Aorta (tissue), 5 donors: ENCODE measurements around the gene NPEPL1. TPM values are rescaled to one million over a fixed set of nuclear protein-coding genes. Genes with fewer than 3 reads are reported as not detected.
"Not testable (repeated sequence)": the region's sequence is repeated elsewhere in the genome, so short reads cannot be mapped to it uniquely, and the experiment has no call there.

Experiments used
- ATAC-seq: fragments of 200-7000 bp; cut with Tn5 transposase; one replicate; pipeline ENCODE4 v1.9.1; 2022; ENCODE audit warnings: moderate library complexity; ENCODE audit not compliant: low FRiP score
- DNase-seq, 2 donors: peaks; one replicate each; pipeline ENCODE4 v3.0.0-alpha.2; 2020
- H3K27ac ChIP-seq, 2 donors: one replicate each; pipeline ENCODE4 v1.5.1; 2013; ENCODE audit warnings: low read length in 2 of 2, mild to moderate bottlenecking in 2 of 2, moderate library complexity in 2 of 2, control low read depth in 1 of 2, inconsistent platforms in 1 of 2, low read depth in 1 of 2
- H3K27me3 ChIP-seq, 2 donors: one replicate each; pipeline ENCODE4 v1.6.1; 2013; ENCODE audit warnings: control low read depth in 1 of 2, low read length in 1 of 2, mild to moderate bottlenecking in 1 of 2, moderate library complexity in 1 of 2; ENCODE audit not compliant: insufficient read depth in 2 of 2, control insufficient read depth in 1 of 2
- H3K36me3 ChIP-seq, 2 donors: one replicate each; pipeline ENCODE4 v1.6.1; 2013; ENCODE audit warnings: control low read depth in 1 of 2, low read length in 1 of 2, mild to moderate bottlenecking in 1 of 2; ENCODE audit not compliant: insufficient read depth in 2 of 2, control insufficient read depth in 1 of 2
- H3K4me1 ChIP-seq, 2 donors: one replicate each; pipeline ENCODE4 v1.6.1; 2013; ENCODE audit warnings: low read length in 2 of 2, control low read depth in 1 of 2, mild to moderate bottlenecking in 1 of 2, moderate library complexity in 1 of 2; ENCODE audit not compliant: insufficient read depth in 2 of 2, control insufficient read depth in 1 of 2
- H3K4me3 ChIP-seq, 2 donors: one replicate each; pipeline ENCODE4 v1.5.1; 2013; ENCODE audit warnings: low read length in 2 of 2, control low read depth in 1 of 2, mild to moderate bottlenecking in 1 of 2
- H3K9me3 ChIP-seq: one replicate; pipeline ENCODE4 v1.6.1; 2013; ENCODE audit warnings: mild to moderate bottlenecking, low read length; ENCODE audit not compliant: control insufficient read depth
- WGBS, 2 donors: extraction: QIAGEN DNeasy Blood & Tissue Kit; methylation state at CpG; one replicate each; pipeline ENCODE4 v1.1.7; 2013; 5-methylcytosine and 5-hydroxymethylcytosine counted together
- intact Hi-C, 2 donors: fragments of 100-400 bp; cut with DNase I; formaldehyde crosslinking; loops; one replicate each; pipeline versions ENCODE4 v1.14.2 to v1.15.0; 2022
- polyA plus RNA-seq, 2 donors: library from polyadenylated mRNA; stranded (reverse); fragments of 200-250 nt; gene quantifications; one replicate each; pipeline ENCODE4 v1.2.3, GENCODE V29; 2013
- total RNA-seq, 2 donors: library from RNA; stranded (reverse); fragmentation: NEBNext Ultra II Directional; extraction: Animal tissue kit (Norgen Biotek cat#: 25700); gene quantifications; one replicate each; pipeline ENCODE4 v1.2.1, GENCODE V29; 2021
- donor health status: healthy with polysubstance abuse.
- donor health status: Bipolar disorder and iron deficiency.
- donor health status: DM: no; HTN: no; CAD: no.
- donor health status: DM: no; HTN: no; CAD: no.
- donor health status: DM: yes; HTN: yes; CAD: no.

The NPEPL1 gene
- total and polyA plus RNA-seq, 4 donors = 14.7 to 92.8 (median 37.6) TPM

DNA sequence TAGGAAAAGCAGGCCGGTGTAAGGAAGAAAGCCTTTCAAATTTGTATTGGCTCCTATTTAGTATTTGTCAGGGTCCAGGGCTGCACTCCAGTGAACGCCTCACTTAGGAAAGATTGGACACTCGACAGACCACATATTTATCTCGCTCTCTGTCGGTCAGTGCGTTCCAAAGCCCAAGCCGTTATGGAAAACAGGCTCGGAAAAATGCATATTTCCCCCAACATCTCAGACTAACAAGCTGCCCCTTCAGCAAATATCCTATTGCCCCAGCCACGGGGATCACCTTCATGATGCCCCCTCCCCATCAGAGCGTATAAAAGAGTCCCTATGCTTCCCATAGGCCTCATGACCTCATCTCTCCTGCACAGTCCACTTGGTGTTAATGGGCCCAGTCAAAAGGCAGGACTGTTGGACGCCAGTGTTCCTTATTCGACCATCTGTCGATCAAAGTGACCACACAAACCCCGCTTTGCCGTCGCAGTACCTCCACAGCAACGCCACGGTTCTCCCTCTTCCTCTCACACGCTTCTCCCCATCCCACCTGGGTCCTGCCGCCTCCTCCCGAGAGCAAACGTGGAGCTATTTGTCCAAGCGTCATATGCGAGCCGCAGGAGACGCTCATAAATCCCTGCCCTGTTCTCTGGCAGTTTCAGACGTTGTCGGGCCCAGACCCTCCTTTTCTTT, 63.3 kb downstream of the NPEPL1 start:
- DNase-seq (no peak), ATAC-seq (no peak)
- Histone ChIP-seq H3K27ac (no peak overlapping the region), H3K9me3 (no peaks in the 10 kb centered on the region), H3K4me3 (no peak overlapping the region), H3K4me1 (no peaks in the 10 kb centered on the region), H3K36me3 (no peaks in the 10 kb centered on the region), H3K27me3 (no peaks in the 10 kb centered on the region)
- 54 to 57% methylated on average over 28 of the region's 28 CpGs for WGBS, 2 donors
- intact Hi-C loops = no loop called here

DNA sequence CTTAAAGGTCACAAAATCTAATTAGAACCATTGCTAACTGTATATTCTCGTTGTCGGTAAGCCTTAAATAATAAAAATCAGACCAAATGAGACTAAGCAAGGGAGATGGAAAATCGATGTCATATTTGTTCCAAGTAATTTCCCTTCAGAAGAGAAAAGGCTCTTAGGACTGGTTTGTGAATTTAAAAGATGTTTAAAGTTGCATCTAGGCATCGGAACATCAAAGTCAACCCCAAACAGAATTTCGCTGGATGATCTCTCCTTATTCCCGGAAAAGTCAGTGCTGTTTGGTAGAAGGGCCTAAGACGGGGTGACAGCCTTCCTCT, 63.8 kb downstream of the NPEPL1 start:
- H3K9me3 ChIP-seq = no peaks in the 10 kb centered on the region
- H3K27me3 ChIP-seq = no peaks in the 10 kb centered on the region
- no peaks in the 10 kb centered on the region for H3K4me1 ChIP-seq
- no peak overlapping the region for H3K4me3 ChIP-seq
- intact Hi-C loops = no loop called here
- 75 to 80% methylated on average over 7 of the region's 7 CpGs for WGBS, 2 donors
- DNase-seq = no peak
- H3K36me3 ChIP-seq = no peaks in the 10 kb centered on the region
- no peak overlapping the region for H3K27ac ChIP-seq
- no peak for ATAC-seq

DNA sequence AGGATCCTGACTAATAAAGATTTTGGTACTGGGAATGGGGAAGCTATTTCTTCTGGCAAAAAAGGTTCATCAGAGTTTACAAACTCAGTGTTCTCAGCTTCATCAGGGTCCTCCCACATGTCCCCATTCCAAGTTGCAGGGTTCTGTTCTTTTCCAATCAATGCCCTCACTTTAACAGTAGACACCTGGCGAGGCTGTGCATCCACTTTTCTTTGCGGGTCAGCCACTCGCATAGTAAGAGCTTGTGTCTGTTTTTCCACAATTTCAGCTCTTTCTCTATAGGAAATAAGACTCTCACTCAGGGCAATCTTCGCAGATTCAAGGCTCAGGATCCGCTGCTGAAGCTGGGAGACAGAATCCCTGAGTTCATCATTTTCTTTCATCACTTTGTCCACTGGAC, 65.0 kb downstream of the NPEPL1 start:
- H3K27ac ChIP-seq, H3K9me3 ChIP-seq, intact Hi-C loops, H3K36me3 ChIP-seq, DNase-seq, H3K4me3 ChIP-seq, H3K27me3 ChIP-seq, ATAC-seq, H3K4me1 ChIP-seq: not testable (repeated sequence)
- 90 to 91% methylated on average over 5 of the region's 5 CpGs for WGBS, 2 donors

DNA sequence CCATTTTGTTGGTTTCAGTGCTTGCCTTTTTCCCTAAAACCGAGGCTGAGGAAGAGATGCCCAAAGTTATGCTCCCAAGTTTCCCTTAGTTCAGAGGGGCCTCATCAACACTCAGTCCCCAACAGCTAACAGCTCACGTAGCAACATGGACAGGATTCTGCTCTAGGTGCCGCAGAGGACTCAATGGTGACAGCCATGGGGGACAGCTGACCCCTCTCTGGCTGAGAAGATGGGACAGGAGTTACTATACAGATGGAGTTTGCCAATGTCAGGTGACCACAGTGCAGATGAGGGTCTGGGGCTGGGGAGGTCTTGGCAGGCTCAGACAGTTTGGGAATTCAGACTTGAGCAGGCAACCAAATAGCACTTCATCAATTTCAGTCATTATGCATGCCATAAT, 67.3 kb downstream of the NPEPL1 start:
- 78 to 86% methylated on average over 3 of the region's 3 CpGs for WGBS, 2 donors
- no peak overlapping the region for H3K4me3 ChIP-seq
- intact Hi-C loops = no loop called here

DNA sequence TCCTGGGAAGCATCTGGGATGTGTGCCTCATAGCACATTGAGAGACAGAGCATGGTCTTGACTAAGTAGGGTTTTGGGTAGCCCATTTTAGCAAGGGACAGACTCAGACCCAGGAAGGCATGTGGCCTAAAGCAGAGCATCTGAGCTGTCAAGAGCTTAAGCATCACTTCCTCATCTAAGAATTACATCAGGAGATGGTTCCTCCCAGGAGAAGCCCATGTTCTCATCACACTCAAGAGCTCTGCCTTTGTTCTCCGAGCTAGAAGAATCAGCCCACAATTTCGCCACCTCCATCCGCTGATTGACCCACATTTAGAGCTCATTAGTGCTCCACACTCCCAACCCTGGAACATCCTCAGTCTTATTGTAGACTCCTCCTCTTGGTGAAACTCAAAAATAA, 68.3 kb downstream of the NPEPL1 start:
- Histone ChIP-seq H3K27ac (no peak overlapping the region), H3K4me3 (no peak overlapping the region), H3K4me1 (no peaks in the 10 kb centered on the region), H3K27me3 (no peaks in the 10 kb centered on the region), H3K9me3 (peaks cover 1% of the 10 kb centered on the region), H3K36me3 (no peaks in the 10 kb centered on the region)
- intact Hi-C loops = no loop called here
- 88 to 96% methylated on average over 3 of the region's 3 CpGs for WGBS, 2 donors
- ATAC-seq (no peak), DNase-seq (no peak)

More for the DNA sequence above, 67.3 kb downstream of the NPEPL1 start:
- Histone ChIP-seq H3K4me1 (no peaks in the 10 kb centered on the region), H3K36me3 (no peaks in the 10 kb centered on the region), H3K9me3 (peaks cover 1% of the 10 kb centered on the region), H3K27me3 (no peaks in the 10 kb centered on the region), H3K27ac (no peak overlapping the region)
- ATAC-seq (no peak), DNase-seq (no peak)

DNA sequence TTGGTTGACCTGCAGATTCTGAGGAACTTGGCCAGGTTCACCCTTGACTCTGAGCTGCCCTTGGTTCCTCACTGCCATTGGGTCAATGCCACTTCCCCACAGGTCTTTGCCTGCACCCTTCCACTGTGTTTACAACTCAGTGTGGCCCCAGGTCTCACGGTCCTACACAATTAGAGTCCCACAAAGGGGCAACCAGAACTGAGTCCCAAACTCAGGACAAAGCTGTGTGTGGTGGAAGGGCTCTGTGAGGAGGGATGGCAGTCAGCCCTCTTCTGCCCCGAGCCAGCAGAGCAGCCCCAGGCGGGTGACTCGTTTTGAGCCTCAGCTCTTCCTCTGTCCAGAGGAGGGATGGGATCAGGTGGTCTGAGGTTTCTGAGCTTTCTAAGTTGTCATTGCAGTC, 69.5 kb downstream of the NPEPL1 start:
- no peak overlapping the region for H3K4me3 ChIP-seq
- H3K4me1 ChIP-seq = no peaks in the 10 kb centered on the region
- no peak overlapping the region for H3K27ac ChIP-seq
- no peaks in the 10 kb centered on the region for H3K27me3 ChIP-seq
- H3K9me3 ChIP-seq = peaks cover 1% of the 10 kb centered on the region
- no peaks in the 10 kb centered on the region for H3K36me3 ChIP-seq
- no peak for DNase-seq
- intact Hi-C loops = no loop called here
- ATAC-seq = no peak
- WGBS, 2 donors = 83% methylated on average over 4 of the region's 4 CpGs

DNA sequence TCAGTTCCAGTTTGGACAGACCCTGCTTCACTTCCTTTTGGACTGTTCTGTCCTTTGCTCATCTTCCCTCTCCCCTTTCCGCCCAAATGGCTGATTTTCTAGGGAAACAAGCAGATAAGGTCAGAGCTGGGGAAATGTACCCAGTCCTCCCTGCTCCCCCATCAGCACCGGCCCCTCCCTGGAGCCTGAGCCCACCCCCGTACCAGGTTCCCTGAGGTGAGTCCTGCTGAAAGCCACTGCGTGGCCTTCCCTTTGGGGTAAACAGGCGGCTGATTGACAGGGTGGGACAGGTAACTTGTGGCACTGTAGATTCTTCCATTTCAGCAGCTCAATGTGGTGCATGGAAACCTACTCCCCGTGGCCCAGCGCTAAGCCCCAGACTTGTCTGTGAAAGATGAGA, 70.5 kb downstream of the NPEPL1 start:
- DNase-seq = no peak
- Histone ChIP-seq H3K4me1 (no peaks in the 10 kb centered on the region), H3K36me3 (no peaks in the 10 kb centered on the region), H3K27me3 (no peaks in the 10 kb centered on the region), H3K9me3 (peaks cover 1% of the 10 kb centered on the region), H3K4me3 (no peak overlapping the region), H3K27ac (no peak overlapping the region)
- WGBS, 2 donors = 87 to 88% methylated on average over 7 of the region's 7 CpGs
- no peak for ATAC-seq
- intact Hi-C loops = no loop called here

Other genes starting within 250 kb of the NPEPL1 start
- 10 to 100 TPM in 1 of 2 donors, 1 to 10 TPM in 1; 1.7 to 14.6 TPM for gene APCDD1L, start 177.4 kb upstream of the NPEPL1 start, total RNA-seq
- 1 to 10 TPM; 1.3 to 2.4 TPM for gene APCDD1L, start 177.4 kb upstream of the NPEPL1 start, polyA plus RNA-seq
- 10 to 100 TPM; 48.7 to 75.7 TPM for gene STX16, start 41.5 kb upstream of the NPEPL1 start, total RNA-seq
- gene STX16, start 41.5 kb upstream of the NPEPL1 start, polyA plus RNA-seq = 10 to 100 TPM; 17.9 to 70.6 TPM
- gene GNAS-AS1, start 158.1 kb downstream of the NPEPL1 start, total RNA-seq = 1 to 10 TPM; 1.2 to 1.7 TPM
- 1 to 10 TPM in 1 of 2 donors, not detected in 1; 1.0 TPM for gene GNAS-AS1, start 158.1 kb downstream of the NPEPL1 start, polyA plus RNA-seq
- gene GNAS, start 159.9 kb downstream of the NPEPL1 start, total RNA-seq = 100 to 1,000 TPM; 838 to 881 TPM
- 1,000 to 10,000 TPM in 1 of 2 donors, 100 to 1,000 TPM in 1; 934 to 1,060 TPM for gene GNAS, start 159.9 kb downstream of the NPEPL1 start, polyA plus RNA-seq